ENCODE measurements around the gene NTM.

NTM gene

GRCh38 chr11:131874070-131874469, 503.7 kb downstream of the NTM start:
- TF ChIP-seq, protein P1, sequence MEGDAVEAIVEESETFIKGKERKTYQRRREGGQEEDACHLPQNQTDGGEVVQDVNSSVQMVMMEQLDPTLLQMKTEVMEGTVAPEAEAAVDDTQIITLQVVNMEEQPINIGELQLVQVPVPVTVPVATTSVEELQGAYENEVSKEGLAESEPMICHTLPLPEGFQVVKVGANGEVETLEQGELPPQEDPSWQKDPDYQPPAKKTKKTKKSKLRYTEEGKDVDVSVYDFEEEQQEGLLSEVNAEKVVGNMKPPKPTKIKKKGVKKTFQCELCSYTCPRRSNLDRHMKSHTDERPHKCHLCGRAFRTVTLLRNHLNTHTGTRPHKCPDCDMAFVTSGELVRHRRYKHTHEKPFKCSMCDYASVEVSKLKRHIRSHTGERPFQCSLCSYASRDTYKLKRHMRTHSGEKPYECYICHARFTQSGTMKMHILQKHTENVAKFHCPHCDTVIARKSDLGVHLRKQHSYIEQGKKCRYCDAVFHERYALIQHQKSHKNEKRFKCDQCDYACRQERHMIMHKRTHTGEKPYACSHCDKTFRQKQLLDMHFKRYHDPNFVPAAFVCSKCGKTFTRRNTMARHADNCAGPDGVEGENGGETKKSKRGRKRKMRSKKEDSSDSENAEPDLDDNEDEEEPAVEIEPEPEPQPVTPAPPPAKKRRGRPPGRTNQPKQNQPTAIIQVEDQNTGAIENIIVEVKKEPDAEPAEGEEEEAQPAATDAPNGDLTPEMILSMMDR (IDR thresholded peaks at IDR 0.05; ENCODE audit: low read depth, low read length) = no peak

GRCh38 chr11:131875611-131876010, 505.2 kb downstream of the NTM start:
- DNase-seq (ENCODE audit: extremely low read depth, low read depth) = no peak
- TF ChIP-seq, protein P1 (IDR thresholded peaks at IDR 0.05; ENCODE audit: low read depth, low read length) = no peak

More at GRCh38 chr11:131874070-131874469, 503.7 kb downstream of the NTM start:
- DNase-seq (ENCODE audit: extremely low read depth, low read depth) = no peak

- DNase-seq (ENCODE audit: extremely low read depth, low read depth) = no peak
- TF ChIP-seq, protein P1 (IDR thresholded peaks at IDR 0.05; ENCODE audit: low read depth, low read length) = no peak
These were observed 507.0 kb downstream of the NTM start for GRCh38 chr11:131877246-131877942.

GRCh38 chr11:131880316-131880715, 509.9 kb downstream of the NTM start:
- DNase-seq (ENCODE audit: extremely low read depth, low read depth) = no peak
- TF ChIP-seq, protein P1 (IDR thresholded peaks at IDR 0.05; ENCODE audit: low read depth, low read length) = no peak

DNA sequence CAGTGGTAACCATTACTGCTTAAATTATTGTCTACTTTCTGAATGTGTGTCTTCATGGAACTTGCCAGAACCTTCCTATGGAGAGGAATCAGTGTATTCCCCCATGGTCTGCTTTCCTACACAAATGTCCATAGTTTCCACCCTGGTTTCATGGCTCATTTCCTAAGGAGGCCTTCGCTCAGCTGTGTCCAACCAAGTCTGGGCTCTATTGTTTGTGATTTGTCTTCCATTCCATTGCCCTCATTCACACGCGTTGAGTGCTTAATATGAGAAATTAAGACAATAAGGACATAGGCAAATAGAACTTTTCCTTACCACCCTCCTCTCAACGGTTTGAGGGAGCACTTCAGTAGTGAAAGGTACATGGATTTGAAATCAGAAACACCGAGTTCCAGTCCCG, 510.6 kb downstream of the NTM start:
- TF ChIP-seq, protein P1 (IDR thresholded peaks at IDR 0.05; ENCODE audit: low read depth, low read length) = no peak

DNA sequence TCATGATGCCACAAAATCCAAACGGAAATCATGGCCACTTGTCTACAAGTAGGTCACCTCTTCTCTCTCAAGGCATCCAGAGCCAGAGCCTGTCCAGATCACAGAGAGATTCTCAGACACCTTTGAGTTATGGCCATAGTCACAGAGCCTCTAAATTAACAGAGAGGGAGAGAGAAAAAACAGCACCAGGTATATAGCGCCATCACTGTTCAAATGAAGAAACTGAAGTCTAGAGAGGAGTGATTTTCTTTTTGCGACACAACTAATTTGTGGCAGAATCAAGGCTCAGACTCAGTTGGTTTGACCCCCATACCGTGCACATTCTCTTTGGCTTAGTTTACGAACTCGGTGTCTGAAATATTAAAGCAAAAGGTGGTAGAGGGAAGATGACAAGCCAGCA, 512.9 kb downstream of the NTM start:
- TF ChIP-seq, protein P1 (IDR thresholded peaks at IDR 0.05; ENCODE audit: low read depth, low read length) = no peak
- DNase-seq (ENCODE audit: extremely low read depth, low read depth) = no peak

More for the DNA sequence above, 510.6 kb downstream of the NTM start:
- DNase-seq (ENCODE audit: extremely low read depth, low read depth) = no peak

DNA sequence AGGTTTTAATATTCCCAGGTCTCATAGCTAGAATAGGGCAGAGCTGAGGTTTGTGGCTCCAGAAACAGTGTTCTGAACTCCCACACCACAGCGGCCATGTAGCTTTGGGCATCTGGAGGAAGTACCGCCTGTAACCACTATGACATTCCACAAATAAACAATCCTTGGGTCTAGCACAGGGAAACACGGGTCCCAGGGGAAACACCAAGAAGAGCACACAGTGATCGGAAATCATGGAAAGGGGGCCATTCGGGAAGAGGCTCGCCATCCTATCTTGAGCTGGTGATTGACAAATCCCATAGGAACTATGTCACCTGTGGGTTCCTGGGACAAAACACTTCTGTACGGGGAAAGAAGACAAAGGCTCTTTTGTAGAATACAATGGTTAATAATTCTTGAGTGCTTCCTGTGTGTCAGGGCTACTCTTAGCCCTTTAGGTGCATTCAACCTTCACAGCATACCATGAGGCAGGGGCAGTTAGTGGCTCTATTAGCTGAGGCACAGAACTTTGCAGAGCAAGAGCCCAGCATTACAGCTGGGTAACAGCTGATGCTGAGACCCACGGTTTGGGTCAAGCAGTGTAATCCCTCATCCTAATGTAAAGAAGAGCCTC, 514.2 kb downstream of the NTM start:
- no peak for DNase-seq (ENCODE audit: extremely low read depth, low read depth)
- TF ChIP-seq, protein P1 (IDR thresholded peaks at IDR 0.05; ENCODE audit: low read depth, low read length) = no peak

All from AG09319 (cell line).